Fibroblast of the aortic adventitia (primary cell): Measurements from ENCODE around the gene MYO19. TPM values are rescaled to one million over a fixed set of nuclear protein-coding genes. Genes with fewer than 3 reads are reported as not detected.

Experiments used
- DNase-seq: peaks from one replicate; pipeline ENCODE4 v3.0.0-alpha.2; 2010; ENCODE audit warnings: low read depth
- H3K4me3 ChIP-seq: 2 replicates; pipeline ENCODE4 v1.5.1; 2011; ENCODE audit warnings: low read depth, mild to moderate bottlenecking, control low read depth, low read length, moderate library complexity
- total RNA-seq: library from RNA; depleted of rRNA; stranded (reverse); fragments of >200 nt; gene quantifications from 2 replicates; pipeline ENCODE4 v1.2.3, GENCODE V29; 2012; ENCODE audit warnings: low replicate concordance
- TF ChIP-seq, protein P1 (sequence below): IDR thresholded peaks from 2 replicates; pipeline ENCODE4 v1.5.1; 2011; ENCODE audit warnings: mild to moderate bottlenecking, low read length, control low read depth, inconsistent platforms; ENCODE audit not compliant: insufficient read depth

Gene MYO19
- total RNA-seq, 1 donor, result 66.2 TPM

- H3K4me3 ChIP-seq, result no peak overlapping the region
- TF ChIP-seq, protein P1, sequence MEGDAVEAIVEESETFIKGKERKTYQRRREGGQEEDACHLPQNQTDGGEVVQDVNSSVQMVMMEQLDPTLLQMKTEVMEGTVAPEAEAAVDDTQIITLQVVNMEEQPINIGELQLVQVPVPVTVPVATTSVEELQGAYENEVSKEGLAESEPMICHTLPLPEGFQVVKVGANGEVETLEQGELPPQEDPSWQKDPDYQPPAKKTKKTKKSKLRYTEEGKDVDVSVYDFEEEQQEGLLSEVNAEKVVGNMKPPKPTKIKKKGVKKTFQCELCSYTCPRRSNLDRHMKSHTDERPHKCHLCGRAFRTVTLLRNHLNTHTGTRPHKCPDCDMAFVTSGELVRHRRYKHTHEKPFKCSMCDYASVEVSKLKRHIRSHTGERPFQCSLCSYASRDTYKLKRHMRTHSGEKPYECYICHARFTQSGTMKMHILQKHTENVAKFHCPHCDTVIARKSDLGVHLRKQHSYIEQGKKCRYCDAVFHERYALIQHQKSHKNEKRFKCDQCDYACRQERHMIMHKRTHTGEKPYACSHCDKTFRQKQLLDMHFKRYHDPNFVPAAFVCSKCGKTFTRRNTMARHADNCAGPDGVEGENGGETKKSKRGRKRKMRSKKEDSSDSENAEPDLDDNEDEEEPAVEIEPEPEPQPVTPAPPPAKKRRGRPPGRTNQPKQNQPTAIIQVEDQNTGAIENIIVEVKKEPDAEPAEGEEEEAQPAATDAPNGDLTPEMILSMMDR, result no peak
- DNase-seq, result no peak
These were observed 32.7 kb downstream of the MYO19 start for GRCh38 chr17:36501963-36502362.

GRCh38 chr17:36501351-36501750 lies 33.3 kb downstream of the MYO19 start:
- TF ChIP-seq, protein P1, result no peak
- H3K4me3 ChIP-seq, result no peak overlapping the region
- DNase-seq, result no peak

DNA sequence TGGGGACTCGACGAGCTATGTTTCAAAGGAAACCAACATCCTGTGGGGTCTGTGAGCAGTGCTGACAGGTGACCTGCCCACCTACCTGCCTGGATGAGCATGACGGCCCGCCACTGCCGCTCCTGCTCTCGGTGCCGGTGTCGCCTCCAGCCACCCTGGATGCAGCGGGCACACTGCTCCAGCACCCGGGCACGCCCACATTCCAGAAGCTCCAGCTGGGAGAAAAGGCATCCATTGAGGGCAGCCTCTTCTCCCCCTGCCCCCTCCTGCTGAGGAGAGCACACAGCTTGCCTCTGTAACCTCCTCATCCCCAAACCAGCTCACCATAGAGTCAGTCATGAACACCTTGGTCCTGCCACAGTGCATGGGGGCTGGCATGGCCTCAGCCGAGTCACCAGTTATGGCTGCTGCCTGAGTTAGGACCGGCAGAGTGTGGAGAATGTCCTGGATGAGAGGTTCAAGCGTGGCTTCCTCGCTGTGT lies 33.9 kb downstream of the MYO19 start:
- TF ChIP-seq, protein P1, result no peak
- DNase-seq, result no peak
- no peak overlapping the region for H3K4me3 ChIP-seq

DNA sequence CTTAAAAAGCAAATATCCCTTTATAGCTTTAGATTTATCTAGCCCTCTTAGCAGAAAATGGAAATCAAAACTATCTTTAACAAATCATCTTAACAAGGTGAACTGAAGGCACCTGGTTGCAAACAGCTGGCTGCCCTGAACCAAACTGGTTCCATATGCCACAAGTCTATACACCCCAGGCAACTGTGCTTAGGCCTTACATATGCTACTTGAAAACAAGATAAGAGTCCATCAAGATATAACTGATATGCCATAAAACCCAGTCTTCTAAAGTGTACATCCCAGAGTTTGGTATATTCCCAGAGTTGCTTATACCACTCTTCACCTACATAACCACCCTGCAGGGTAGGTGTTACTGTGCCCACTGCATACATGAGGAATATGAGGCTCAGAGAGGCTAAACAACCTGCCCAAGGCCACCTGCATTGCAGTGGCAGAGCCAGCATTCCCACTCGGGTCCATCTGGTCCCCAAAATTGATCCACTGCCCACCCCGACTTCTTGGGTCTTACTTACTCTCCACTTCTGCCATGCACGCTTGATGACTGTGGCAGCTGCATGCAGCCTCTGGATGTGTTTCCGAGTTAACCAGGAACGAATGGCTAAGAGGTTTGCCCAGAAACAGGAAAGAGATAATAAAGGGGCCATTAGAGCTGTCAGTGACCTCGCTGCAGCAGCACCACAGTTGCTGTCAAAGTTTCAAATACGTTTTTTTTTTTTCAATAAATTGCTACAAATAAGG lies 35.9 kb downstream of the MYO19 start:
- no peak for DNase-seq
- TF ChIP-seq, protein P1, result no peak
- no peak overlapping the region for H3K4me3 ChIP-seq

GRCh38 chr17:36498155-36498554 lies 36.5 kb downstream of the MYO19 start:
- TF ChIP-seq, protein P1, result no peak
- DNase-seq, result peak; percentile 4
- H3K4me3 ChIP-seq, result no peak overlapping the region

DNA sequence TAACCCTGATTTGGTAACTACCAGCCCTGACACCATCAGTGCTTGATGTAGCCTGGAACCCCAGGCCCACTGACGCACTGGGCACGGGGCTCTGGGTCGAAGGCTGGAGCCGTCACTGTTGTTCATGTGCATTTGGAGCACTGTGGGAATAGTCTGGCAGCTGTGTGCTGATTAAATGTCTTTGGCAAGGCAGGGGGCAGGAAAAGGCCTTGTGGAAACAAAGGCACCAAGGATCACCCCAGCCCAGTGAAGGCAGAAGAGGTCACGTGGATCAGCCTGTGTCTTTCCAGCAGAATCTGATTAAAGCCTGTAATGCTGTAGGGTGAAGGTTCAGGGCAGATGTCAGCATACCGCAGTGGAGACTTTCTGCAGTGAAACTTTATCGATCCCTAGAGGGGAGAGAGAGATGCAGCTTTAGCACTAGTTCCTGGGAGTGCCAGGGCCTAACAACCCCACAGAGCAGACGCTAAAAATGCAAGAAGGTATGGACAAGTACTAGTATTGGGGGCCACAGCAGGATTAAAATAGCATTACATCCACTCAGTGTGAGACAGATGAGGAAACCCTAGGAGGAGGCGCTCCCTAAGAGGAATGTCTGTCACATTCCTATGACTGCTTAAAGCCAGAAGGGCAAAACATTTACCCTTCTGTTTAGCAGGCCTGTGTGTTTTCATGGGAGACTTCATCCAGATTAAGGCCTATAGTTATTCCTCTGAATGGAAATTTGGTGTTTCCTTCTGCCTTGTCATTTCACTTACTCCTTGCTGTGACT lies 38.5 kb downstream of the MYO19 start:
- no peak for DNase-seq
- no peak overlapping the region for H3K4me3 ChIP-seq
- TF ChIP-seq, protein P1, result no peak
